Left colon (tissue), 2 donors: Measurements from ENCODE around the gene BCL2A1. TPM values are rescaled to one million over a fixed set of nuclear protein-coding genes. Genes with fewer than 3 reads are reported as not detected.

Source experiments
- total RNA-seq, 2 donors: library from RNA; stranded (reverse); fragmentation: NEBNext Ultra II Directional; extraction: Animal tissue kit (Norgen Biotek cat#: 25700); gene quantifications; one replicate each; pipeline ENCODE4 v1.2.1, GENCODE V29; 2021
- donor health status: DM: no; HTN: no; CAD: no.
- donor health status: DM: yes; HTN: yes; CAD: no.

The BCL2A1 gene
- total RNA-seq, 2 donors from 2014 or later = 1.4 to 1.8 TPM

Other genes starting within 250 kb of the BCL2A1 start
- 10 to 100 TPM; 20.0 to 22.0 TPM for gene MTHFS, start 74.2 kb downstream of the BCL2A1 start, total RNA-seq
- 10 to 100 TPM; 66.7 to 87.1 TPM for gene ZFAND6, start 88.5 kb upstream of the BCL2A1 start, total RNA-seq
- gene FAH, start 181.8 kb upstream of the BCL2A1 start, total RNA-seq = 10 to 100 TPM; 20.5 to 22.4 TPM